ENCODE results near the gene GOPC. TPM values are rescaled to one million over a fixed set of nuclear protein-coding genes. Genes with fewer than 3 reads are reported as not detected.

Gene GOPC
- total RNA-seq, 1 experiment from 2014 or later = 24.2 TPM

DNA sequence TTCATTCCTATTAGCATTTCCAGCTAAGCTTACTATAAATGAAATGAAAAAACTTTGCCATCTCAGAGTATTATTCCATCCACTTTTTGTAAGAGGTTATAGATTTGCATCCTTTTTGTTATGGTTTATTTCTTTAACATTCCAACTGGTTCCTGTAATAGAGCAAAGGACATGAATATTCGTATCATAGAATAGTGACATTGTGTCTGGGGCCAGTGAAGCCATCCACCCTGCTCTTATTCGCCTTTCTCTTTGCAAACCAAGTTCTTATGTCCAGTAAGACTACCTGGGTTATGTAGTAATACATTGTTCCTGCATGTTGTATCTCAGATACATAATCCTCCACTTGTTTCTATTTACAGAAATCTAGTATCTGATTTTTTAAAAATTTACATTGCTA, 76.7 kb downstream of the GOPC start:
- no peak for DNase-seq (ENCODE audit: low read depth, low spot score)
- Histone ChIP-seq H2AFZ (ENCODE audit: low read depth, low read length, poor library complexity, severe bottlenecking) (no peak overlapping the region), H3K9me2 (ENCODE audit: insufficient read depth) (no peaks in the 10 kb centered on the region), H3K4me2 (ENCODE audit: low read length) (no peak overlapping the region), H3K4me1 (ENCODE audit: control insufficient read depth in 1 of 2, insufficient read depth in 2 of 2, low read length in 2 of 2) (no peaks in the 10 kb centered on the region), H3K27ac (ENCODE audit: low read depth, low read length) (no peak overlapping the region), H4K20me1 (ENCODE audit: insufficient read depth) (no peaks in the 10 kb centered on the region), H3K79me2 (ENCODE audit: insufficient read depth, low read length) (no peaks in the 10 kb centered on the region), H3K4me3 (replicated peaks in 1 of 2; ENCODE audit: low read depth in 1 of 2, low read length in 2 of 2) (no peak overlapping the region), H3K27me3 (ENCODE audit: insufficient read depth, low read length) (no peaks in the 10 kb centered on the region), H3K9ac (ENCODE audit: low read length) (no peak overlapping the region), H3K9me3 (ENCODE audit: control insufficient read depth in 1 of 2, insufficient read depth in 1 of 2, low read depth in 1 of 2, low read length in 2 of 2) (no peaks in the 10 kb centered on the region), H3K36me3 (ENCODE audit: control insufficient read depth in 1 of 2, insufficient read depth in 2 of 2, low read length in 2 of 2) (no peaks in the 10 kb centered on the region)
- ChIA-PET POLR2A (no interaction called here), CTCF (no interaction called here), RAD21 (ENCODE audit: low non-redundant PET in 1 of 2, low total read pairs in 2 of 2, uncharacterized antibody in 2 of 2, unreplicated experiment in 2 of 2) (no interaction called here)
- no TSS peak for BruUV-seq (replicated peaks)
- no peak for TF ChIP-seq ZNF274 (IDR thresholded peaks at IDR 0.05; ENCODE audit: low read depth, low read length)
- no peak for TF ChIP-seq YY1 (IDR thresholded peaks at IDR 0.05; ENCODE audit: extremely low read depth, insufficient replicate concordance, low read depth, low read length)
- TF ChIP-seq, protein P1, sequence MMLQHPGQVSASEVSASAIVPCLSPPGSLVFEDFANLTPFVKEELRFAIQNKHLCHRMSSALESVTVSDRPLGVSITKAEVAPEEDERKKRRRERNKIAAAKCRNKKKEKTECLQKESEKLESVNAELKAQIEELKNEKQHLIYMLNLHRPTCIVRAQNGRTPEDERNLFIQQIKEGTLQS (IDR thresholded peaks at IDR 0.05) = no peak
- TF ChIP-seq JUND (IDR thresholded peaks at IDR 0.05) = no peak
- TF ChIP-seq SIN3A (IDR thresholded peaks at IDR 0.05; ENCODE audit: low read depth) = no peak
- TF ChIP-seq ELF1 (IDR thresholded peaks at IDR 0.05; ENCODE audit: borderline replicate concordance, low read depth) = no peak
- TF ChIP-seq EZH2phosphoT487 (IDR thresholded peaks at IDR 0.05; ENCODE audit: borderline replicate concordance) = no peak
- intact Hi-C loops (cut with micrococcal nuclease) = no loop called here
- ATAC-seq = no peak

DNA sequence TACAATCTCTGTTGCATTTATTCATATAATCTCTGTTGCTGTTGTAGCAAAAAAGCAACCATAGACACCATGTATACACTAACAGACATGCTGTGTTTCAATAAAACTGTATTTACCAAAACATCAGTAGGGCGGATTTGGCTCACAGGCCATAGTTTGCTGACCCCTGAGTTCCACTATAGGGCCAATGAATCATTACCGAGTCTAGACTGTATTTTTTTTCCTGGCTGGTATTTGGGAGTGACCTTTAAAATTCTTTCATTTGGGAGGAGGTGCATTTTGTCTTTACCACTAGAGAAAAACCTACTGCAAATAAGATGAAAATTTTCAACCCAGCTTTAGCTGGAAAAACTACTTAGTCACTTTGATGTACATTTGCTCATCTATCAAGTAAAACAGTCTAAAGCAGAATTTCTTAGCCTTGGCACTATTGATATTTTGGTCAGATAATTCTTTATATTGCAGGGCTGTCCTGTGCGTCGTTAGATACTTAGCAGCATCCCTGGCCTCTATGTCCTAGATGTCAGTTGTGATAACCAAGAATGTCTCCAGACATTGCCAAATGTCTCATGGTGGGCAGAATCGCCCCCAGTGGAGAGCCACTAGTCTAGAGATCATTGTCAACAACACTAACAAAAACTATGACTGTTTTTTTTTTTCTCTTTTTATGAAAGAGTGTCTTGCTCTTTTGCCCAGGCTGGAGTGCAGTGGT, 80.4 kb downstream of the GOPC start:
- Histone ChIP-seq H3K4me3 (replicated peaks in 1 of 2; ENCODE audit: low read depth in 1 of 2, low read length in 2 of 2) (no peak overlapping the region), H3K36me3 (ENCODE audit: control insufficient read depth in 1 of 2, insufficient read depth in 2 of 2, low read length in 2 of 2) (no peaks in the 10 kb centered on the region), H4K20me1 (ENCODE audit: insufficient read depth) (no peaks in the 10 kb centered on the region), H3K27me3 (ENCODE audit: insufficient read depth, low read length) (no peaks in the 10 kb centered on the region), H3K4me1 (ENCODE audit: control insufficient read depth in 1 of 2, insufficient read depth in 2 of 2, low read length in 2 of 2) (no peaks in the 10 kb centered on the region), H2AFZ (ENCODE audit: low read depth, low read length, poor library complexity, severe bottlenecking) (no peak overlapping the region), H3K9ac (ENCODE audit: low read length) (no peak overlapping the region), H3K9me2 (ENCODE audit: insufficient read depth) (no peaks in the 10 kb centered on the region), H3K4me2 (ENCODE audit: low read length) (no peak overlapping the region), H3K79me2 (ENCODE audit: insufficient read depth, low read length) (no peaks in the 10 kb centered on the region), H3K9me3 (ENCODE audit: control insufficient read depth in 1 of 2, insufficient read depth in 1 of 2, low read depth in 1 of 2, low read length in 2 of 2) (no peaks in the 10 kb centered on the region), H3K27ac (ENCODE audit: low read depth, low read length) (no peak overlapping the region)
- no peak for ATAC-seq
- POLR2A ChIA-PET = no interaction called here
- intact Hi-C loops (cut with micrococcal nuclease) = no loop called here
- BruUV-seq (replicated peaks) = no TSS peak
- RAD21 ChIA-PET (ENCODE audit: low non-redundant PET in 1 of 2, low total read pairs in 2 of 2, uncharacterized antibody in 2 of 2, unreplicated experiment in 2 of 2) = no interaction called here
- CTCF ChIA-PET = no interaction called here
- DNase-seq (ENCODE audit: low read depth, low spot score) = no peak
- TF ChIP-seq JUND (IDR thresholded peaks at IDR 0.05) (no peak), POLR2AphosphoS5 (IDR thresholded peaks at IDR 0.05; ENCODE audit: low read depth, low read length) (no peak), TCF7L2 (IDR thresholded peaks at IDR 0.05; ENCODE audit: borderline replicate concordance, extremely low read depth, insufficient read depth, insufficient read length) (no peak), SRF (IDR thresholded peaks at IDR 0.05; ENCODE audit: low read depth) (no peak), POLR2A (IDR thresholded peaks at IDR 0.05; ENCODE audit: borderline replicate concordance, extremely low read depth, insufficient read depth, insufficient read length) (no peak), ELF1 (IDR thresholded peaks at IDR 0.05; ENCODE audit: borderline replicate concordance, low read depth) (no peak)
- TF ChIP-seq, protein P2, sequence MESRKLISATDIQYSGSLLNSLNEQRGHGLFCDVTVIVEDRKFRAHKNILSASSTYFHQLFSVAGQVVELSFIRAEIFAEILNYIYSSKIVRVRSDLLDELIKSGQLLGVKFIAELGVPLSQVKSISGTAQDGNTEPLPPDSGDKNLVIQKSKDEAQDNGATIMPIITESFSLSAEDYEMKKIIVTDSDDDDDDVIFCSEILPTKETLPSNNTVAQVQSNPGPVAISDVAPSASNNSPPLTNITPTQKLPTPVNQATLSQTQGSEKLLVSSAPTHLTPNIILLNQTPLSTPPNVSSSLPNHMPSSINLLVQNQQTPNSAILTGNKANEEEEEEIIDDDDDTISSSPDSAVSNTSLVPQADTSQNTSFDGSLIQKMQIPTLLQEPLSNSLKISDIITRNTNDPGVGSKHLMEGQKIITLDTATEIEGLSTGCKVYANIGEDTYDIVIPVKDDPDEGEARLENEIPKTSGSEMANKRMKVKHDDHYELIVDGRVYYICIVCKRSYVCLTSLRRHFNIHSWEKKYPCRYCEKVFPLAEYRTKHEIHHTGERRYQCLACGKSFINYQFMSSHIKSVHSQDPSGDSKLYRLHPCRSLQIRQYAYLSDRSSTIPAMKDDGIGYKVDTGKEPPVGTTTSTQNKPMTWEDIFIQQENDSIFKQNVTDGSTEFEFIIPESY (IDR thresholded peaks at IDR 0.05; ENCODE audit: extremely low read depth, insufficient replicate concordance, low read length) = no peak
- TF ChIP-seq, protein P1 (IDR thresholded peaks at IDR 0.05) = no peak
- TF ChIP-seq, protein P3, sequence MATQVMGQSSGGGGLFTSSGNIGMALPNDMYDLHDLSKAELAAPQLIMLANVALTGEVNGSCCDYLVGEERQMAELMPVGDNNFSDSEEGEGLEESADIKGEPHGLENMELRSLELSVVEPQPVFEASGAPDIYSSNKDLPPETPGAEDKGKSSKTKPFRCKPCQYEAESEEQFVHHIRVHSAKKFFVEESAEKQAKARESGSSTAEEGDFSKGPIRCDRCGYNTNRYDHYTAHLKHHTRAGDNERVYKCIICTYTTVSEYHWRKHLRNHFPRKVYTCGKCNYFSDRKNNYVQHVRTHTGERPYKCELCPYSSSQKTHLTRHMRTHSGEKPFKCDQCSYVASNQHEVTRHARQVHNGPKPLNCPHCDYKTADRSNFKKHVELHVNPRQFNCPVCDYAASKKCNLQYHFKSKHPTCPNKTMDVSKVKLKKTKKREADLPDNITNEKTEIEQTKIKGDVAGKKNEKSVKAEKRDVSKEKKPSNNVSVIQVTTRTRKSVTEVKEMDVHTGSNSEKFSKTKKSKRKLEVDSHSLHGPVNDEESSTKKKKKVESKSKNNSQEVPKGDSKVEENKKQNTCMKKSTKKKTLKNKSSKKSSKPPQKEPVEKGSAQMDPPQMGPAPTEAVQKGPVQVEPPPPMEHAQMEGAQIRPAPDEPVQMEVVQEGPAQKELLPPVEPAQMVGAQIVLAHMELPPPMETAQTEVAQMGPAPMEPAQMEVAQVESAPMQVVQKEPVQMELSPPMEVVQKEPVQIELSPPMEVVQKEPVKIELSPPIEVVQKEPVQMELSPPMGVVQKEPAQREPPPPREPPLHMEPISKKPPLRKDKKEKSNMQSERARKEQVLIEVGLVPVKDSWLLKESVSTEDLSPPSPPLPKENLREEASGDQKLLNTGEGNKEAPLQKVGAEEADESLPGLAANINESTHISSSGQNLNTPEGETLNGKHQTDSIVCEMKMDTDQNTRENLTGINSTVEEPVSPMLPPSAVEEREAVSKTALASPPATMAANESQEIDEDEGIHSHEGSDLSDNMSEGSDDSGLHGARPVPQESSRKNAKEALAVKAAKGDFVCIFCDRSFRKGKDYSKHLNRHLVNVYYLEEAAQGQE (IDR thresholded peaks at IDR 0.05; ENCODE audit: low read depth) = no peak
